Activated naive CD8-positive, alpha-beta T cell treated with anti-CD3 and anti-CD28 coated beads, Interleukin-2, amount 50 U/mL, for 16 hours (primary cell): ENCODE measurements around the gene IQCH.

Source experiments
- DNase-seq: peaks from one replicate; pipeline ENCODE4 v3.0.0-alpha.2; 2020; ENCODE audit warnings: low read depth, low spot score

Gene IQCH

DNA sequence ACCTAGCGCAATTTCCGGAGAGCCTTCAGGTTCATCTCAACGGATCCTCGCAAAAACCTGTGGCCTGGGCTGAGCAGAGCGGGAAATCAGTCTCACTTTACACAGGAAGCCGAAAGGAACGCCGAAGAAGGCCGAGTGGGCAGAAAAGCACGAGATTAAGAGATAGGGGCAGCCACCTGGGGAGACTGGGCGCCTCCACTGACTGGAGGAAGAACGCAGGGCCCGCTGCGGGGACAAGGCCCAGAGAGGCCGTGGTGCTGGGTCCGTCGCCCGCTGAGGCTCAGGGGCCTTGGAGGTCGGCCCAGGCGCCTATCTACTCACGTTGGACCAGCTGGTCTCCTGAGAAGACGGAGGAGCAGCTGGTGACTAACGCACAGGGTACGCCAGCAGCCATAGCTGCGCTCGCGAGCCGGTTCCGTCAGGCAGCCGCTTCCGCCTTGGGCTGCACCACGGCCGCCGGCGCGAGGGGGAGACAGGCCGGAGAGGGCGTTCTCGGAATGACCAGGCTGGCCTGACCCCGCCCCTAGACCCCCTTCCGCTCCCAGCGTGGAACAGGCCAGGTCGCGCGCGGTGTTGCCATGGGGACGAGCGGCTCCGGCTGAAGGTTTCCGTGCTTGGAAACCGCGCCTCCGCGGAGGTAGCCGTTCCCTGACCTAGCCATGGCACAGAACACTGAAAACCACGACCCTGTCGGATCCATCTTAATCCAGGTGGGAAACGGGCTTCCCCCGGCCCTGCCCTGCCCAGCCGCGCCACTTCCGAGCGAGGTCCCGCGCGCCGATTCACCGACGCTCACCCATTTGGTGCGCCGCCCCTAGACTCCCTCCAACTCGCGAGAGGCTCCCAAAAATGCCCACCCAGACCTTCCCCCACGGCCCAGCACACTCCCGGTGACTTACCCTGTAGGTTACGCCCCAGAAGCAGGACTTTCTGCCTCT is at the start of gene IQCH, which contains the start of gene AAGAB:
TSS of gene IQCH (plus strand) at position 549 of the 938 bp plus-strand sequence. CDS start at position 660, 111 bp downstream.
TSS of gene AAGAB (minus strand) at position 424 of the 938 bp plus-strand sequence. CDS start at position 394, 30 bp downstream.
- peak; percentile 95 for DNase-seq

DNA sequence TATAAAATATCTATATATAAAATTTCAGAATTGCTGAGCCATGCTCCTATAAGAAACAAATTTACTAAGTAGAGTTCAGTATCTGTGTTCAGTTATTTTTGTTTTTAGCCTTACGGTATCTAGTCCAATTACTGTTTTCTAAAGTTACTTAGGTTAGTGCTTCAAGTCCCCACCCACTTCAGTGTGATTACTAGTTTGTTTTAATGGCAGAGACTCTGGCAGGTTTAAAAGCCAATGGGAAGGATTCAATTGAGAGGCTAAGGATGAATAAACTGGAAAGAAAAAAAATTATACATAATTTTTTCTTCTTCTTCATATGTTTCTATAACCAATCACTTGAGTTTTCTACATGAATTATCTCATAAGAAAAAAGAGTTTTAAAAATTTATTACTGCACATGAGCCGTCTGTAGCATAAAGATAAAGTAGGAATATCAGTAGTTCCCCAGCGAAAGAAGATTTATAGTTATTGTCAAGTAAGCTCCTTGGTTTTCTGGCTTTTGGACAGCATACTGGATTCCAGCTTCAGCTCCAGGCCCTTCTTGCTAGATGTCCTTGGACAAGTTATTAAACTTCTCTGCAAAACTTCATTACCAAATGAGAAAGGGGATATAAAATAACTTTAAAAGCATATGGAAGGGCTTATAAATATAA is 46.9 kb upstream of the IQCH start:
- no peak for DNase-seq

DNA sequence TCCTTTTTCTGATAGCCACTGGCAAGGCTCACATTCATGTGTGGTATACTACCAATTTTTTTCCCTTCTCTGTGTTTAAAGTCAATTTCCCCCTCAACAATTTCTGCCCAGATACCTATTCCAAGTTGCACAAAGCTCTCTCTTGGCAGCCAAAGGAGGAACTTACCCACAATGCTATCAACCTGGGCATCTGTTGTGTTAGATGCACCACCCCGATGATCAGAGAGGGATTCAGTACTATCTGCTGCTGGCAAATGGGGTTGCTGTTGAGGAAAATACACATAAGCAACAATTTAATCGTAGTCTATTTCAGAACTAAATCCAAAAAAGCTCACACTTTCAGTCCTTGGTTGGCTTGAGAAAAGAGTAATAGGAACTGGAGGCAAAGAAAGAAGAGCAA is 46.2 kb upstream of the IQCH start:
- no peak for DNase-seq

DNA sequence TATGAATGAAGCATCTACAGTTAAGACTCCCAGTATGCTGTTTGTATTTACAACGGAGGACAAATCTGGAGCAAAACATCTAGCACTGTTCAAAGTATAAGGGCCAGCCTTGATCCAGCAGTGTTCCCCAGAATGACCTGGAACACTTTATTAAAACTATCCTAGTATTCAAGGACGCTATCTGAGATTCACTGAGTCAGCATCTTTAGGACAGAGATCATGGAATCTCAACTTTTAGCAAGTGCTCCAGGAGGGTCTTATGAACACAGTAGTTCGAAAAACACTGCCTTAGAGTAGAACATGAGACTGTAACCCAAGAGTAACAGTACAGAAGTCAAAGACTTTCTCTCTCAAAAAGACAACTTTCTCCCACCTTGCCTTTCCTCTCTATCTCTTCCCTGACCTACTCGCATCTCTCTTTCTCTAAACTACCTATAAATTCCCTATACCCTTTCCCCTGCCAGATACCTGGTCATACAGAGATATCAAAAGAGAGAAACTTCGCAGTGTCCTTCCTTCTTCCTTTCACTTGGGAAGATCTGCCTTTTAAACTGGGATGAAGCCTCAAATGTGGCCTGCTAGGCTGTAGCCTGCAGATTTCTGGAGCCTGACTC is 43.9 kb upstream of the IQCH start:
- no peak for DNase-seq

DNA sequence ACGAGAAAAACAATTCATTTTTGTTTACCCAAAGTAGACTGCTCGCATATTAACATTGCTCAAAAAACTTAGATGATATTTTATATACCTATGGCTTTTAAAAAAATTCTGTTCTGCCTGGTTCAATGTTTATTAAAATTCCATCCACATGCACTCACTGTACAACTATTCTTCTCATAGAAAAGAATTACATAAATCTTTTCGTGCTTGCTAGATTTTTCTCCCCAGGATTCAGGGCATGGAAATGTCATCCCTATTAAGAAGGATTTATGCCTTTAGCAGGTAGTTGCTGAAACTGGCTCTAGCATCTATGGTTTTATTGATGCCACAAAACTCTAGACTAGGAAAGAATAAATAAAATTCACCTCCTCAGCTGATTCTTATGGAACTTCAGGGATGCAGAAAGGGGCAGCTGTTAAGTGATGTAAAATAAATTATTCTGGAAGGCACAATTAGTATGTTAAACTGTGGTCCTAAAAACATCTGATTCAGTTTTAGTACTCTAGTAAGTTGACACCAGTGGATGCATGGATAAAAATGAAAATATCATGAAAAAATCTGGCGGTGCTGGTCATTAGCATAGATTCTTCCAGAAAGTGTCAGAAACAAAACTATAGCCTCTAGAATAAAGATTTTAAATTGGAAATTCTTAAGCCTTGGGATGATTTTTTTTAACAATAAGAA is 41.8 kb upstream of the IQCH start:
- no peak for DNase-seq

DNA sequence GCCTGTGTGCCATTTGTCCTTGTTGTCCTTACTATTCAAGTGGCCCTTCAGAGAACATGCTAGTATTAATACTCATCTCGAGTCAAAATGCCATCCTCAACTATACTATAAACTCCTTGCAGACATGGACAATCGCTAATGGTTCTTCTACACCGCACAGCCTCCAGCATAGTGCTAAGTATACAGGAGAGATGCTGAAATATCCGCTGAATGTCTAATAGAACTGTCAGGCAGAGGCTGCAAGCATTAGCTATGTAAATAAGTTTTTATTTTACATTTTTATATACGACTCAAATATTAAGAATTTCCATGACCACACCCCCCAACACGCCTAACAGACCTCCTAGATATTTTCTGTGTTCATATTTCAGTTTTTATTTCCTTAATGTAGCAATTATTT is 39.5 kb upstream of the IQCH start:
- DNase-seq = no peak

DNA sequence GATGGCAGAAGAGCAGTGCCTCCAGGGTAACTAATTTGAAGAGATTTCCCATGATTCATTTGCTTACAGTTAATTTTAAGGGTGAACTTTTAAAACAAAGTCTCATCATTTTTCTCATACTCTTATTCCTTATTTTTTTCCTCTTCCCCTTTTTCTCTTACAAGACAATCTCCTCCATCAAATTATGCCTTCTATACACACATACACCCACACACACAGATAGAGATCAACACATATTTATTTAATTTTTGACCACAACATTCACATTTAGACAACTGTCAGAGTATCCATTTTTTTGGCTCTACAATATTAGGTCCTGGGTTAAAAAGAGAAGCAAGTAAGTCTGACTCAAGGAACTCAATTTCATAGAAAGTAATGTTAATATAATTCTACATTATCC is 37.7 kb upstream of the IQCH start:
- no peak for DNase-seq

DNA sequence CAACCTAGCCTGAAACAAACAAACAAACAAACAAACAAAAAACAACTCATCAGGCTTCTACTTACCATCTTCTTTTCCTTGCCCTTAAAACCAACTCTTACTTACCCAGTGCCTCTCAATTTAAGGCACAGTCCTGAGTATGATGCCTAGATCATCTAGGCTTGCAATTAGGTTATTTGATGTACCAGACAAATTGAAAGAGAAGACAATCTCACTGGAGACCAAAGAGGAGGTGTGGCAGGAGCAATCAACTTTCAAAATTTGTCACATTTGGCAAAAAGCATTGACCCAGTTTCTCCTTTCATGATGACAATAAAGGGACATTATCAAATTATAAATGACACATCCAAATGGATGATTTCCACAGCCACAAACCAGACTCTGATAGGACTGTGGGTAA is 36.2 kb upstream of the IQCH start:
- no peak for DNase-seq

DNA sequence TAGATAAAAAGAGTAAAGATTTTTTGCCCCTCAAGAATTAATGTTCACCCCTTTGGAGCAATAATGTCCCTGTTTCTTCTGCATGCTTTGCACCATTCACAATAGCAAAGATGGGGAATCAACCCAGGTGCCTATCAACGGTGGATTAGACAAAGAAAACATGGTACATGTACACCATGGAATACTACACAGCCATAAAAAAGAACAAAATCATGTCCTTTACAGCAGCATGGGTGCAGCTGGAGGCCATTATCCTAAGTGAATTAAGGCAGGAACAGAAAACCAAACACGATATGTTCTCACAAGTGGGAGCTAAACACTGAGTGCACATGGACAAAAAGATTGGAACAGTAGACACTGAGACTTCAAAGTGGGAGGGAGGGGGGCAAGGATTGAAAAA is 35.3 kb upstream of the IQCH start:
- DNase-seq = no peak

DNA sequence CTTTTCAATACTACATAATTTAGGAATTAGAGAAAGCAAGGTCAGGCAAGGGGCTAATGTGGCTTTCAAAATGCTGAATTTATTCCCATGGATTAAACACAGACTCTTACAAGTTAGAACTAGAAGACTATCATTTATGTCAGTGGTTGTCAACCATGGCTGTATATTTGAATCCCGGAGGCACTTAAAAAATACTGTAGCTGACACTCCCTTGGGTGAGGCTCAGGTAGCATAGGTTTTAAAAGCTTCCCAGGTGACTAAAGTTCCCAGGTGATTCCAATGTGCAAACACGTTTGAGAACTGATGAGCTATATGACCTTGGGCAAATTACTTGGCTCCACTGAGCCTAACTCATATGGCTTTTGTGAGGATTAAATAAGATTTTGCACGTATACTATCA is 29.7 kb upstream of the IQCH start:
- no peak for DNase-seq

DNA sequence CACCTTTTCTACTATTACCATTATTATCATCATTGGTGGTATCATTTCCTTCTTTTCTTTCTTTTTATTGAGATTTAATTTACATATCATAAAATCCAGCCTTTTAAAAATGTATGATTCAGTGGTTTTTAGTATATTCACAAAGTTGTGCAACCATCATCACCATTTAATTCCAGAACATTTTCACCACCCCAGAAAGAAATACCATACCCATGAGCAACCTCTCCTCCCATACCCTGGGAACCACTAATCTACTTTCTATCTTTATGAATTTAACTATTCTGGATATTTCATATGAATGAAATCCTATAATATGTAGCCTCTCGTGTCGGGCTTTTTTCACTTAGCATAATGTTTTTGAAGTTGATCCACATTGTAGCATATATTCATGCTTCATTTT is 29.2 kb upstream of the IQCH start:
- DNase-seq = no peak

DNA sequence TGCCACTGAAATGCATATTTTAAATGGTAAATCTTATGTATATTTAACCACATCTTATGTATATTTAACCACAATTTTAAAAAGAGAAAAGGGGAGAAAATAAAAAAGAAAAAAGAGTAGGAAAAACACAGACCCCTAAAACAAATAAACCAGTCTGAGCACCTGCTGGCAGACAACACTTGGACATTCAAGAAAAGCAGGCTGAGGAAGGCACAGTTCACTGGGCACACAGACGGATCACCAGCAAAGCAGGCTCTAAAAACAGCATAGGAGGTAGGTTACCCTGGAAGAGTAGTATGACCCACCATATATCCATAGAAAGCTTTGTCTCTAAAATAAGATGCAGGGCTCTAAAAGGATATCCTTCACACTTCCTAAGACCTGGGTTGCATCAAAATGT is 27.2 kb upstream of the IQCH start:
- DNase-seq = no peak

DNA sequence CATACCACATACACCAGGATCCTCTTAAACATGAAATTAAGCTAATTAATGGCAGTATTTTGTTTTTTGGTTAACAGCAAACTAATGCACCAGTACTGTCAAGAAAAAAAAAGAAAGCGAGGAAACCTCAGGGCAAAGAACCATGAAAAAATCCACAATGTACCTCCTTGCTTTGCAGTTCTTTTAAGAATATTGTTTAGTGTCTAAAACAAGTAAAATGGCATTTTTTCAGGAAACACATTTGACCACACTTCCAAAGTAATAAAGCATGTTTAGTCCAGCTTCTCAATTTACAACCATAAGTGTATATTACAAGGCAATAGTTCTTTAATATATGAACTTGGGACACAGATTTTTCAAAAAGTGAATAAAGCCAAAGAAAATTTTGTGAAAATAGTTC is 26.7 kb upstream of the IQCH start:
- DNase-seq = no peak

DNA sequence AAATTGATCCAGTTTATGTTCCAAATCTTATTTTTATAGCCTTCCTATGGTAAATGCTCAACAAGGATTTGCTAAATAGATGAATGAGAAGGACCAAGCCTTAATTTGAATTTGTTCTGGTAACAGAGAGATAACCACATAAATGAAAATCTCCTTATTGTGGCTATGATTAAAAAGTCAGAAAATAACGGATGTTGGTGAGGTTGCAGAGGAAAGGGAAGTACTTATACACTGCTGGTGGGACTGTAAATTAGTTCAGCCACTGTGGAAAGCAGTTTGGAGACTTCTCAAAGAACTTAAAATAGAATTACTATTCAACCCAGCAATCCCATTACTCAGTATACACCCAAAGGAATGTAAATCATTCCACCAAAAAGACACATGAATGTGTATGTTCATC is 26.3 kb upstream of the IQCH start:
- DNase-seq = no peak

DNA sequence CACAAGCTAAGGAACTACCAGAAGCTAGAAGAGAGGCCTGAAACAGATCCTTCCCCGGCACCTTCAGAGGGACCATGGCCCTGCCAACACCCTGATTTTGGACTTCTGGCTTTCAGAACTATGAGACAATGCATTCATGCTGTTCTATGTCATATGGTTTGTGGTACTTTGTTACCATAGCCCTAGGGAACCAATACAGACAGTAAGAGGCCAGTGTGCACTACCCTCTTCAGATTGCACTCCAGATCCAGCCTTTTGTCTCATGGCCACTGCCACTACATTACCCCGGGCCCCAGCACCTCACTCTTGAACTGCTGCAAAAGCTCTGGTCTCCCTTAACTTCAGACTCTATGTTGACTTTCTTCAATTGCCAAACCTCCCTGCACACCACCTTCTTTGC is 24.1 kb upstream of the IQCH start:
- DNase-seq = no peak

DNA sequence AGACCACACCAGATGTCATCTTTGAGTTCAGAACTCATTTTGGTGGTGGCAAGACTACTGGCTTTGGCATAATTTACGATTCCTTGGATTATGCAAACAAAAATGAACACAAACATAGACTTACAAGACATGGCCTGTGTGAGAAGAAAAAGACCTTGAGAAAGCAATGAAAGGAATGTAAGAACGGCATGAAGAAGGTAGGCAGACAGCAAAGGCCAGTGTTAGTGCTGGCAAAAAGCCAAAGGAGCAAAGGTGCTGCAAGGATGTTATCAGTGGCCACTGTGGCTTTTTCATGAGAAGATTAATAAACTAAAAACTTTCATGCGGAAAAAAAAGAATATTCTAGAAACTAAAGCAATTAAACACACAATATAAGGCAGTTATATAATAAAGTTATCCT is 22.0 kb upstream of the IQCH start:
- no peak for DNase-seq

DNA sequence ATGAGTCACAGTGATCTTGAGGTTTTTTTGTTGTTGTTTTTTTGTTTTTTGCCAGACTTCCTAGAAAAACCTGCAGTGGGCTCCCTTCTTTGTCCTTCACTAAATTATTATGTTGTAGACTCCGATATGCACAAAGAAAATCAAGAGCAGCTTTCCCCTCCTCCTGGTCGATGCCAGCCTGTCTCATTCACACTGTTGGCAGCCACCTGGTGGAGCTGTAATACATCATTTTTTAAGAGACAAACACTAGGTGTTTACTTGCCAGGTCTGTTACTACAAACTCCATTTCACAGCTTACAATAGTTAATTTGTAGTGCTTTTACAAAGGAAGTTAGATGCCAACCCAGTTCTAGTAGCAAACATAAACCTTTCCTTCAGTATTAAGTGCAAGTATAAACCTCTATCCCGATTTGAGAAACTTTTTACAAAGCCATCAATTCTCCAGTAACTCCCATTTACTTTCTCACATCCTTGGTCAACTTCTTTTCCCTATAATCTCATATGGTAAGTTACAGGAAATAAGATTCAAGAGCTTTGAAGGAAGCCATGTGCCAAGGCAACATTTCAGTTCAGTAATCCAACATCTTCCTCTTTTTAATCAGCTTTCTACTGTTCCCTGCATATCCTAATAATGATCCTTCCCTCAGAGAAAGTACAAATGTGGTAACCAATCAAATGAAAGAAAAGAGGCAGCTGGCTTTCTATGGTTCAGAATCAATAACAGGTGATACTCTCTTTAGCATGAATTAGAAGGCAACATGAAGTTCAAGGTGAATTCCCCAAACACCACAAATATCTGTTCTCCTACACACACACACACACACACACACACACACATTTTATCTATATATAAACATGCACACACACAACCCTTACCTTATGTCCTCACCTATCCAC is 14.1 kb upstream of the IQCH start:
- no peak for DNase-seq

DNA sequence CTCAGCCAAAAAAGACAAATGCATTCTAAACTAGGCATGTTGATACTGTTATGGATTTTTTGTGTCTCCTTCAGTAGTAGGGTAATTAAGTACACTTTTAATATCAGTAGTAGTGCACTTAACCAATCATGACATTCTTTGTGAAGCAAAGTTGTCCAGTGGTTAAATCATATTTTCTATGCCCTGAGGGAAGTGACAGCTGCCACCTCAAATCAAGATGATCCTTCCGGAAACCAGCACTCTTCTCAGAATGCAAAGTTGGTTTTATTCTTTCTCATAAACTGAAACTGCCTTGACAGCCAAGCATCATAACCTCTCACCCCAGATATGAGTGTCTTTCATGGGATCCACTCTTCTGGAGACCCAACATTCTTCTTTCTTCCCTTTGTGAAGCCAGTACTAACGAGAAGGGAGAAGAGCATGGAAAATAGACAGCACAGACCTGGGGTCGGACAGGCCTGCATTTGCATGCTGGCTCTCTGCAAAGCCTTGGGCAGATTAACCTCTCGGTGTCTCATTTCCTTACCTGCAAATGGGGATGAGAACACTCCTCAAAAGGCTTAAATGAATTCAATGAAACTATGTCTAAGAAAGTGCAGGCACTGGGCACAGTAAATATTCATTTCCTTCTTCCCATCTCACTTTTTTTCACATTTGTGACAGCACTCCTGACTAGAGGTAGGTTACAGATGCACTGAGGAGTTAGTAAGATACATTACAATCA is 13.3 kb upstream of the IQCH start:
- no peak for DNase-seq

DNA sequence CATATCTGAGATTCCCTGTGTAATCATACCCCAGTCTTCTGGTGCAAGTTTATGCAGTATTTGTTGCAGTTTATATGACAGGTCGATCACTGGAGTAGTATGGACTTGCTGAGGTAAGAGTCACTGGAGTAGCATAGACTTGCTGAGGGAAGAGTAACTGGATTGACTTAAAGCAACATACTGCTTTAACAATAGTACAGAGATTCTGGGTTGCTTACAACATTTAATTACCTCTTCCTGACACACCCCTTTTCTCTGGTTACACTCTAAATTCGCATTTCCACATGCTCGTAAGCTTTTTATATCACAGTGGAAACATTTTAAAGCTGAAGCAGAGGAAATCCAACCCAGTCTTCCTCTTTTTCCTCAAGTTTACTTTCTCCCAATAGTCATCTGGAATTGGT is 11.9 kb upstream of the IQCH start:
- no peak for DNase-seq

DNA sequence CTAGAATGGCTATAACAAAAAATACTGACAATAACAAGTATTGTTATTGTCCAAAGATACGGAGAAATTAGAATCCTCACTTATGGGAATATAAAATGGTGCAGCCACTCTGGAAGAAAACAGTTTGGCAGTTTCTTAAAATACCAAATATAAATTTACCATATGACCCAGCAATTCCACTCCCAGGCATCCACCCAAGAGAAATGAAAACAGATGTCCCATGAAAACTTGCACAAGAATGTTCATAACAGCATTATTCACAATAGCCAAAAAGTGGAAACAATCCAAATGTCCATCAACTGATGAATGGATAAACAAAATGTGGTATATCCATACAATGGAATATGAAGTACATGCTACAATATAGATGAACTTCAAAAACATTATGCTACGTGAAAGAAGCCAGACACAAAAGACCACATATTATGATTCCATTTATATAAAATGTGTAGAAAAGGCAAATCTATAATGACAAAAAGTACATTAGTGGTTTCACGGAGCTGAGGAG is 9.6 kb upstream of the IQCH start:
- DNase-seq = no peak
